ENCODE measurements around the gene SDE2.

Gene SDE2

GRCh38 chr1:225953315-225953714 lies 45.8 kb downstream of the SDE2 start:
- H3K4me3 ChIP-seq (replicated peaks; ENCODE audit: low read depth, low read length) = no peak overlapping the region
- no peak for TF ChIP-seq CTCF (IDR thresholded peaks at IDR 0.05; ENCODE audit: low read depth, low read length, missing control alignments)
- no peak for DNase-seq (ENCODE audit: extremely low read depth, low read depth)

- no peak for DNase-seq (ENCODE audit: extremely low read depth, low read depth)
- no peak overlapping the region for H3K4me3 ChIP-seq (replicated peaks; ENCODE audit: low read depth, low read length)
- TF ChIP-seq CTCF (IDR thresholded peaks at IDR 0.05; ENCODE audit: low read depth, low read length, missing control alignments) = no peak
These were observed 48.1 kb downstream of the SDE2 start for GRCh38 chr1:225950905-225951497.

- no peak for TF ChIP-seq CTCF (IDR thresholded peaks at IDR 0.05; ENCODE audit: low read depth, low read length, missing control alignments)
- DNase-seq (ENCODE audit: extremely low read depth, low read depth) = no peak
These were observed 50.1 kb downstream of the SDE2 start for GRCh38 chr1:225949041-225949440.

GRCh38 chr1:225946803-225947202 lies 52.3 kb downstream of the SDE2 start:
- no peak for DNase-seq (ENCODE audit: extremely low read depth, low read depth)
- no peak for TF ChIP-seq CTCF (IDR thresholded peaks at IDR 0.05; ENCODE audit: low read depth, low read length, missing control alignments)

More at GRCh38 chr1:225949041-225949440, 50.1 kb downstream of the SDE2 start:
- H3K4me3 ChIP-seq (replicated peaks; ENCODE audit: low read depth, low read length) = no peak overlapping the region

GRCh38 chr1:225946082-225946620 lies 53.0 kb downstream of the SDE2 start:
- no peak for DNase-seq (ENCODE audit: extremely low read depth, low read depth)
- no peak overlapping the region for H3K4me3 ChIP-seq (replicated peaks; ENCODE audit: low read depth, low read length)
- no peak for TF ChIP-seq CTCF (IDR thresholded peaks at IDR 0.05; ENCODE audit: low read depth, low read length, missing control alignments)

More at GRCh38 chr1:225946803-225947202, 52.3 kb downstream of the SDE2 start:
- H3K4me3 ChIP-seq (replicated peaks; ENCODE audit: low read depth, low read length) = no peak overlapping the region

GRCh38 chr1:225945564-225945963 lies 53.6 kb downstream of the SDE2 start:
- no peak for TF ChIP-seq CTCF (IDR thresholded peaks at IDR 0.05; ENCODE audit: low read depth, low read length, missing control alignments)
- no peak for DNase-seq (ENCODE audit: extremely low read depth, low read depth)
- no peak overlapping the region for H3K4me3 ChIP-seq (replicated peaks; ENCODE audit: low read depth, low read length)

- TF ChIP-seq CTCF (IDR thresholded peaks at IDR 0.05; ENCODE audit: low read depth, low read length, missing control alignments) = no peak
- no peak overlapping the region for H3K4me3 ChIP-seq (replicated peaks; ENCODE audit: low read depth, low read length)
- no peak for DNase-seq (ENCODE audit: extremely low read depth, low read depth)
These were observed 54.2 kb downstream of the SDE2 start for GRCh38 chr1:225944951-225945350.

Data from HFF-Myc (cell line).